Skeletal muscle tissue (tissue), 4 donors: ENCODE measurements around the gene ZNF527. TPM values are rescaled to one million over a fixed set of nuclear protein-coding genes. Genes with fewer than 3 reads are reported as not detected.

ENCODE experiments used
- H3K27ac ChIP-seq: one replicate; pipeline ENCODE4 v1.7.0; 2013; ENCODE audit warnings: mild to moderate bottlenecking, low read depth, low read length, inconsistent platforms
- H3K27me3 ChIP-seq, 3 donors: one replicate each; pipeline ENCODE4 v1.7.0; 2013; ENCODE audit warnings: low read length in 3 of 3; ENCODE audit not compliant: control insufficient read depth in 3 of 3, insufficient read depth in 3 of 3
- H3K36me3 ChIP-seq, 3 donors: one replicate each; pipeline ENCODE4 v1.7.0; 2013; ENCODE audit warnings: low read length in 3 of 3; ENCODE audit not compliant: control insufficient read depth in 3 of 3, insufficient read depth in 3 of 3
- H3K4me1 ChIP-seq, 3 donors: one replicate each; pipeline ENCODE4 v1.7.0; 2013; ENCODE audit warnings: low read length in 3 of 3, mild to moderate bottlenecking in 3 of 3; ENCODE audit not compliant: control insufficient read depth in 3 of 3, insufficient read depth in 3 of 3
- H3K4me3 ChIP-seq, 3 donors: one replicate each; pipeline ENCODE4 v1.7.0; 2013; ENCODE audit warnings: low read length in 3 of 3
- H3K9ac ChIP-seq, 3 donors: one replicate each; pipeline ENCODE4 v1.7.0; 2013; ENCODE audit warnings: low read length in 3 of 3, mild to moderate bottlenecking in 3 of 3, moderate library complexity in 2 of 3, low read depth in 1 of 3
- H3K9me3 ChIP-seq, 3 donors: one replicate each; pipeline ENCODE4 v1.7.0; 2013; ENCODE audit warnings: low read length in 3 of 3; ENCODE audit not compliant: control insufficient read depth in 3 of 3
- total RNA-seq: library from RNA; depleted of rRNA; stranded (reverse); fragments of >200 nt; gene quantifications from one replicate; pipeline ENCODE4 v1.2.3, GENCODE V29; 2014
- donor health status: Osteomylitis.

The ZNF527 gene
- total RNA-seq: 5.2 TPM

- Histone ChIP-seq H3K27me3 (no peaks in the 10 kb centered on the region), H3K9ac (peak within 1 kb of the TSS; percentile 87 to 90 (median 90)), H3K4me3 (peak within 1 kb of the TSS; percentile 87 to 99 (median 92)), H3K27ac (peak within 1 kb of the TSS; percentile 70), H3K9me3 (peaks cover 0 to 4% (median 3%) of the 10 kb centered on the region in 3 donors), H3K36me3 (peaks cover 22 to 30% (median 24%) of the 10 kb centered on the region in 3 donors), H3K4me1 (peaks cover 3 to 12% (median 8%) of the 10 kb centered on the region in 3 donors)
Observed at GRCh38 chr19:37370880-37371661, at the start of gene ZNF527. Gene ZNF527 (plus strand): TSS chr19:37371099. CDS start chr19:37374199, 3,100 bp downstream.

DNA sequence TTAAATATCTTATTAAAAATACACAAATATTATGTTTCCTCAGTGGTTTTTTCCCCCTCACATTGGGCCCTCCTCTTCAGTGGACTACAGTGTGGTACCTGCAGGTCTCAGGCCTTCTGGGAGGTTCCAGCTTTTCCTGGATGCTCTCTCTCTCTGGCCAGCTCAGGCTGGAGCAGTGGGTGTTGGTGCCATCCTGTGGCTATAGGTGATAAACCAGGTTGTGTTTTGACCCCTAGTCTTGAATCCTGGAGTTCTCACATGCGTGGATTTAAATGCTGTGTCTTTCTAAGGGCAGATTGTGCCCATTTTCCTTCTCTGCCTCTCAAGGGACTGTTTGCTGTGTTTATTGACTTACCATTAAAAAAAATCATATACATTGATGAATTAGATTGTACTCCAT lies 41.2 kb upstream of the ZNF527 start:
- Histone ChIP-seq H3K27me3 (no peaks in the 10 kb centered on the region), H3K4me3 (no peak overlapping the region), H3K4me1 (peaks cover 4 to 12% (median 9%) of the 10 kb centered on the region in 3 donors), H3K36me3 (peaks cover 21 to 31% (median 26%) of the 10 kb centered on the region in 3 donors), H3K27ac (no peak overlapping the region), H3K9ac (no peak overlapping the region), H3K9me3 (no peaks in the 10 kb centered on the region)

GRCh38 chr19:37332839-37333238 lies 38.1 kb upstream of the ZNF527 start:
- Histone ChIP-seq H3K27ac (no peak overlapping the region), H3K9me3 (no peaks in the 10 kb centered on the region), H3K4me3 (no peak overlapping the region), H3K27me3 (no peaks in the 10 kb centered on the region), H3K9ac (no peak overlapping the region), H3K36me3 (peaks cover 9 to 27% (median 21%) of the 10 kb centered on the region in 3 donors), H3K4me1 (peaks cover 10 to 25% (median 23%) of the 10 kb centered on the region in 3 donors)

GRCh38 chr19:37333457-37333856 lies 37.4 kb upstream of the ZNF527 start:
- Histone ChIP-seq H3K27ac (no peak overlapping the region), H3K9ac (no peak overlapping the region), H3K27me3 (no peaks in the 10 kb centered on the region), H3K36me3 (peaks cover 9 to 21% (median 15%) of the 10 kb centered on the region in 3 donors), H3K4me1 (peaks cover 10 to 25% (median 23%) of the 10 kb centered on the region in 3 donors), H3K9me3 (no peaks in the 10 kb centered on the region), H3K4me3 (no peak overlapping the region)

DNA sequence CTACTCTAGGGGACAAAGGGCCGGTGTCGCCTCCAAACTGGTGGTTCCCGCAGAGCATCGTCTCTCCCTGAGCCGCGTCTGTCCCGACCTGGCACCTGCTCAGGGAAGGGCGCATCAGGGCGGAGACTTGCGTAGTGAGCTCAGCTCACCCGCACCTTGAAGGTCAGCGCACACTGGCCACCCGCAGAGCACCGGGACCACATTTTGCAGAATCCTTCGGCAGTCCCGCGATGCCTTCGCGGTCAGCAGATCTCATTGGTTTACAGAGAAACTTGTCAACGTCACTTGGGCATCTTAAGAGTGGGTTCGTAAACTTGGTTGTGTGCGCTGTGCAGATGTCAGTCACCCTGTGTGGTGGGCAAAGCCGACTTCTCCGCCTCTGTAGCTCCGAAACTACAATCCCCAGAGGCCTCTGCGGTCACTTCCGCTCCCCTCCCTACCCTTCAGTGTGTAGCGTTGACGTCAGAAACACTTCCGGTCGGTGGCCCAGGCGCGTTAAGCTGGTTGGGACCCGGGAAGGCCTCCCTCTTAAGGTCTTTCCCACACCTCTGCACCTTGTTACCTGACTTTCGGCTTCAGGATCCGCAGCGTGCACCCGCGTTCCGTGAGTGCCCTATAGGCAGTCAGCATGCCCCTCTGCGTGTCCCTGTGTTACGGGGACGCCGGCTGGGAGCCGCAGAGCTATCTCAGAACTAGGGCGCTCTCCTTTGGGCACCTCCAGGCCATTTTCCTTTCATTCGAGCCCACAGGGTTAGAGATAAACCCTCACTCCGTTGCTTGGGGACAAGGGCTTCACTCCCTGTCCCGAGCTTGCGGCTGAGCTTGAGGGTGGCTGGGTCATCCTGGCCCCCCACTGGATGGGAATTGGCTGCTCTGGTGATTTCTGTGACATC lies 36.5 kb upstream of the ZNF527 start:
- H3K4me1 ChIP-seq: peaks cover 10 to 25% (median 23%) of the 10 kb centered on the region in 3 donors
- peak overlapping the region; percentile 83 for H3K27ac ChIP-seq
- peak overlapping the region; percentile 93 to 99 (median 98) for H3K9ac ChIP-seq
- no peaks in the 10 kb centered on the region for H3K9me3 ChIP-seq
- peak overlapping the region; percentile 98 to 100 (median 99) for H3K4me3 ChIP-seq
- peaks cover 4 to 13% (median 6%) of the 10 kb centered on the region in 3 donors for H3K36me3 ChIP-seq
- no peaks in the 10 kb centered on the region for H3K27me3 ChIP-seq

DNA sequence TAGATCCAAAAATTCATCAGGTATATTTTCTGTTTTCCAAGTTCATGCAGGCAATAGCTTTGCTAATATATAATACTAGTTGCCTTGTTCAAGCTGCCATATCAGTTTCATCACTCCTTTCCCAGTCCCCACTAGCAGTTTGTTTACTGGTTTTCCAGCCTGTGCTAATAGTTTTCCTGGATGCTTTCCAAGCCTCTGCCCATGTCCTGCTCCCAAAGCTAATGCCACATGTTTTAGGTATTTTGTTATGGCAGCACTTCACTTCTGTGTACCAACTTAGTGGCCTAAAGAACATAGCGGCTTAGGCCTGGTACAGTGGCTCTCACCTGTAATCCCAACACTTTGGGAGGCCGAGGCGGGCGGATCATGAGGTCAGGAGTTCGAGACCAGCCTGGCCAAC lies 28.1 kb upstream of the ZNF527 start:
- Histone ChIP-seq H3K27ac (no peak overlapping the region), H3K27me3 (no peaks in the 10 kb centered on the region), H3K4me1 (peaks cover 2 to 9% (median 3%) of the 10 kb centered on the region in 3 donors), H3K36me3 (peaks cover 16 to 39% (median 28%) of the 10 kb centered on the region in 3 donors), H3K9ac (no peak overlapping the region), H3K9me3 (no peaks in the 10 kb centered on the region), H3K4me3 (no peak overlapping the region)

GRCh38 chr19:37346091-37346490 lies 24.8 kb upstream of the ZNF527 start:
- H3K9me3 ChIP-seq: no peaks in the 10 kb centered on the region
- peaks cover 29 to 54% (median 41%) of the 10 kb centered on the region in 3 donors for H3K36me3 ChIP-seq
- no peaks in the 10 kb centered on the region for H3K27me3 ChIP-seq
- peak overlapping the region; percentile 51 for H3K27ac ChIP-seq
- peak overlapping the region in 1 of 3 donors; percentile 48 for H3K9ac ChIP-seq
- peaks cover 2 to 9% (median 3%) of the 10 kb centered on the region in 3 donors for H3K4me1 ChIP-seq
- H3K4me3 ChIP-seq: no peak overlapping the region

DNA sequence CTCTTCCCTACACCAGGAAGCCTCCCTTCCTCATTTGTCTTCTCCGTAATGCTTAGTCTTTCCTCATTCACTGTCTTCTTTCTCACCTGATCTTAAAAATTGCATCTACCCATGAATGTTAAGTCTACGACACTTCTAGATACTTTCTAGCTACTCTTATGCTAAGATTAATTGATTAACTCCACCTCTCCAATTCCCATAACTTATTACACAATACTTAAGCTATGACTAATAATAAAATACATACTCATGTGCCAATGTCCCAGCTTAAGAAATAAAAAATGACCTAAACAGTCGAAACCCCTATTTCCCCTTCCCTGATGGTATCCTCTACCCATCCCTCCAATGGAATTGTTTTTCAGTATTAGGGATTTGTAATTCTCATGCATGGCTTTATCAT lies 22.8 kb upstream of the ZNF527 start:
- H3K36me3 ChIP-seq: peaks cover 29 to 54% (median 42%) of the 10 kb centered on the region in 3 donors
- no peaks in the 10 kb centered on the region for H3K9me3 ChIP-seq
- no peak overlapping the region for H3K9ac ChIP-seq
- H3K4me3 ChIP-seq: no peak overlapping the region
- H3K4me1 ChIP-seq: peaks cover 2 to 9% (median 3%) of the 10 kb centered on the region in 3 donors
- no peaks in the 10 kb centered on the region for H3K27me3 ChIP-seq
- H3K27ac ChIP-seq: no peak overlapping the region

DNA sequence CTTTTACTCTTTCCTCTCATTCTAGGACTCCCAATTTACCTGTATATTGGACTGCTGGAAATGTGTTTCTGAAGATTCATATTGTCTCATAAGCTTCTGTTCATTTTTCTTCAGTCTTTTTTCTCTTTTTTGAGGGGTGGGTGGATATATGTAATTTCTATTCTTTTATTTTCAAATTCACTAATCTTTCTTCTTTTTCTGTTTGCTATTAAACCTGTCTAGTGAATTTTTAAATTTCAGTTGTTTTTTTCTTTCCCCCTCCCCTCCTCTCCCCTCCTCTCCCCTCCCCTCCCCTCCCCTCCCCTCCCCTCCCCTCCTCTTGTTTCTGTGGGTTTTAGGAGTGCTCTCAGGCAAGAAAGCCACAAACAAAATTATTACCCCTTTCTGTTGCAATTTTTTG lies 16.9 kb upstream of the ZNF527 start:
- Histone ChIP-seq H3K27ac (no peak overlapping the region), H3K36me3 (peaks cover 5 to 32% (median 18%) of the 10 kb centered on the region in 3 donors), H3K9ac (no peak overlapping the region), H3K4me3 (no peak overlapping the region), H3K27me3 (no peaks in the 10 kb centered on the region), H3K9me3 (no peaks in the 10 kb centered on the region), H3K4me1 (no peaks in the 10 kb centered on the region)
